Stimulated activated CD4-positive, alpha-beta T cell treated with anti-CD3 and anti-CD28 coated beads, TNF-alpha, amount 100 ng/mL, for 4 hours (primary cell): ENCODE measurements around the gene DMWD.
"Not testable (repeated sequence)": the region's sequence is repeated elsewhere in the genome, so short reads cannot be mapped to it uniquely, and the experiment has no call there.

ENCODE experiments used
- DNase-seq, 3 experiments: peaks; one replicate each; pipeline ENCODE4 v3.0.0-alpha.2; 2020; ENCODE audit warnings: low read depth in 3 of 3

DMWD gene

GRCh38 chr19:45816236-45817009, 23.8 kb upstream of the DMWD start:
- DNase-seq = no peak

DNA sequence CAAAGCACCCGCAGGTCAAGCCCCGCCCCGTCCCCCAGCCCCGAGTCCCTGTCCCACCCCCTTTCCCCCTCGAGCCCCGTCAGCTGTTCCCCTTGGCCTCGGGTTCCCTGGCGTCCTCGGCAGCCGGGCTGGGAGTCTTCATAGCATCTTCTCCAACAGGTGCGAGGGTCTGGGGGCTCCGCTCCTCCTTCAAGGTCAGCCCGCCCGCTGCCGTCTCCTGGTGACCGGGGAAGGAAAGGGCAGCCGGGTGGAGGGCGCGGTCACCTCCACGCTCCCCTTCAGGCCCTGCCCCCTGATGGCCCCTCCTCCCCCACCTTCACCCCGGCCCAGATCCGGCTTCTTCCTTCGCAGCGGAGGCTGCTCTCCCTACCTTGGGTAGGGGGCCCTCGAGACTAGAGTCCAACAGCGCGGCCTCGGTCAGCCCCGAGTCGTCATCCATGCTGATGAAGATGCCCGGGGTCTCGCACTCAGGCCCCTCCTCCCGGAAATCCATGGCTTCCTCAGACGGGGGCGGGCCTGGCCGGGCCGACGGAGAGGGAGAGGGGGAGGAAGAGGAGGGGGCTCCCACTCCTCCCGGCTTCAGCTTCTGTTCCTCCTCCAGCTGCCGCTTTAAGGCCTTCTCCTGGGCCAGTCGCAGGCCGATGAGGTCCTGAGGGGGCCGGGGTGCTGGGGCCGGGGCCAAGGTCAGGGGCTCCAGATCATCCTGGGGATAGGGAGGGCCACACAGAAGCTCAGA, 23.0 kb upstream of the DMWD start:
- DNase-seq = no peak

DNA sequence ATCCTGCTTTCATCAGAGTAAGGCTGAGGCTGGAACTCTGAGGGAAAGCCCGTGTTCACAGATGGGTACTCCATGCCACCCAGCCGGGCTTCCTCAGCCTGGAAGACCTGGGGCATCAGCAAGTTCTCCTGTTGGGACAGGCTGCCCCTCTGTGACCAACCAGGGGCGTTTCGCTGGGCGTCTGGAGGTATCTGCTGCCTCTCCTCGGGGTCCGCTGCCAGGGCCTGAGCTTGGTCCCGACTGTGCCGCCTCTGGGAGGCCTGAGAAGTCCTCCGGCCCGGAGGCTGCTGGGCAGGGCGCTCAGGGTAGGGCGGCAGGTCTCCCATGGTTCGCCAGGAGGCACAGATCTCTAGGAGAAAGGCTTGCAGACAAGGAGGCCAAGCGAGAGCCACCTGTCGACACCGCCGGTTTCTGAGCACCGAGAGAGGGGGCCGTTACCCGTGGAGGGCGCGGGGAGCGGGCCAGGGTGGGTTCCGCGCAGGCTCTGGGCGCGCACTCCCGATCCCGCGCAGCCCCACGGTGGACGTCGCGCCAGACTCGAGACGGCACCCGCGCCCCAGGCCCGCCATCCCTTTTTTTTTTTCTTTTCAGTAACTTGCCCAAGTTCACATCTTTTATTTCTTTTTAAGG, 22.3 kb upstream of the DMWD start, which contains the start of gene RSPH6A:
Gene RSPH6A, minus strand, starts transcription at position 458 of the 630 bp plus-strand sequence. Its CDS starts 132 bp downstream, at position 326.
- DNase-seq = no peak

DNA sequence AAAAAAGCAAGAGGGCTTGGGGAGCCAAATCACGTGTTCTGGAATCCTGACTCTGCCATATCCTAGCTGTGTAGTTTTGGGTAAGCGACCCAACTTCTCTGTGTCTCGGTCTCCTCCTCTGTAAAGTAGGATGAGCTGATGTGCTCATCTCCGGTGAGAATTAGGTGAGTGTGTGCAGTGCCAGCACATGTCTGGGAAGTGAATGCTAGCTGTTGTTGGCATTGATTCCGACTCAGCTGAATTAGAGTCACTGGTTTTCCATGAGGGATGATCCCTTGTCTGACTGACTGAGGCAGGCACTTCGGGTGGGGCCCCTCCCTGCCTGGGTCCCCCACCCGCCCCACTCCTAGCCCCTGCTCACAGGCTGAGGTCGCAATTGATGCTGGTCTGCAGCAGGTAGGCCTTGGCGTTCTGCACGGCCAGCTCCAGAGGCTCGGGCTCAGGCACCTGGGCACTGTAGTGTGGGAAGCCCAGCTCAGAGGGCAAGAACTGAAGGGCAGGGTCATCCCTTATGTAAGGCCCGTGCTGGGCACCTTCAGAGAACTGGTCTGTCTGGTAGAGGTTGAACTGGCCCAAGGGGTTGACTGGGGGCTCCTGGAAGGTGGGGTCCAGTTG, 21.6 kb upstream of the DMWD start:
- DNase-seq = no peak

GRCh38 chr19:45812297-45812696, 19.7 kb upstream of the DMWD start:
- DNase-seq = no peak

GRCh38 chr19:45809643-45810159, 17.1 kb upstream of the DMWD start:
- no peak for DNase-seq

DNA sequence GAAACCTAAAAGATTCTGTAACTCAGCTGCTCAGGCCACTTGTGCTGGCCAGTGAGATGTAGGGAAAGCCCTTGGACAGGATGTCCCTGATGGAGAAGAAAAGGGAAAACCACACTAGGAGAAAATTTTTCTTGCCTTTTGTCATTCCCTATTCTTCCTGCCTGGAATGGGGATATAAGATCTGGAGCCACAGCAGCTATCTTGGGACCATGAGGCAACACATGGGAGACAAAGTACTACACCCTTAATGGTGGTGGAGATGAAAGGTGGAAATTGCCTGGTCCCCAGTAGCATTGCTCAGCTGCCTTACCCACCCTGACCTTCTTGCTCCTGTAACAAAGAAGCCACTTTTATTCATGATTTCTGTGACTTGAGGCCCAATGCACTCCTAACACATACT, 13.1 kb upstream of the DMWD start:
- DNase-seq = no peak

GRCh38 chr19:45804959-45805230, 12.2 kb upstream of the DMWD start:
- DNase-seq = no peak

DNA sequence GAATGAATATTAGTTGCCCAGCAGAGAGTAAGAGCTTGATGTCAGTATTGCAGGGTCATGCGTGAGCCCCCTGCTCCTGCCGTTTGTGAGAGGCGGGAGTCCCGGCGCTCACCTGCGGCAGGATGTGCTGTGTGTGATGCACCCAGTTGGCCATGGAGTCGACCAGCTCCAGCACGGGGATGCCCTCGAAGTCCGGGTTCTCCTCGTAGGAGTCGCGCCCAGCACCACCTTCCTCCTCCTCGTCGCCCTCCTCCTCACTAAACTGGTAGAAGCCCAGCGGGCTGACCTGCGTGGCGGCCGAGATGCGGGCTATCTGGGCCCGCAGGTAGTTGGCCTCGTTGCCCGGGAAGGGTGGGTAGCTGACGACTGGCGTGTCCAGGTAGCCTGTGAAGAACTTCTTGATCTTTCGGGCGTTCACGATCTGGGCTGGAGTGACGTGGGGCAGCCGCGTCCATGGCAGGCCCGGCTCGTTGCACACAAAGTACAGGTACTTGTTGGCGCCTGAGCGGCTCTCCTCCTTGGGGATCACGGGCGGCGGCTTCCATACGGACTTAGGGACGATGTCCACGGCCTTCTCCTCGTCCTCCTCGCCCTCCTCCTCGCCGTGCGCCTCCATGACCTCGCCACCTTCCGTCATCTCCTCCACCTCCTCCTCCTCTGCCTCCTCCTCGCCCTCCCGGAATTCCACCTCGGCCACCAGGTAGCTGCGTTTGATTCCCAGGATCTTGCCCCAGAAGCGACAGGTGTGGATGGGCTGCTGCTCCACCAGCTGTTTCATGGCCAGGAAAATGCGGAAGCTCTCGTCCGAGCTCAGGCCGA, 11.7 kb upstream of the DMWD start:
- DNase-seq = no peak

DNA sequence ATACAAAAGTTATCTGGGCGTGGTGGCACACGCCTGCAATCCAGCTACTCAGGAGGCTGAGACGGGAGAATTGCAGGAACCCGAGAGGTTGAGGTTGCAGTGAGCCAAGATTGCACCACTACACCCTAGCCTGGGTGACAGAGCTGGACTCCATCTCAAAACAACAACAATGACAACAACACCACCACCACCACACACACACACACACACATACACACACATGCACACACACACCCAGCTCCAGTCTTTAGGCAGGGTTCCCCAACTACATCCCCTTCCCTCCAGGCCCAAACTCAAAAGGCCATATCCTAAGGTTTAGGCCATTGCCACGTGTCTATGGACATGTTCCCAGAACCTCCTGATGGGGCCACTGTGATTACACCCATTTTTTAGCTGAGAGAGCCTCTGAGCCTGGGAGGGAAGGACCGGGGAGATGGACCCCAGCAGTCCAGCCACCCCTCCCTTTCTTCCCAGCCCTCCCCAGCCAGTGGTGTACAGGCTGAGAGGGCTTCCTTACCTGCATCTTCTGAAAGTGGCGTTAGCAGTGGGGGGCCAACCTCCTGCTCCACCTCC, 9.0 kb upstream of the DMWD start:
- DNase-seq = no peak

DNA sequence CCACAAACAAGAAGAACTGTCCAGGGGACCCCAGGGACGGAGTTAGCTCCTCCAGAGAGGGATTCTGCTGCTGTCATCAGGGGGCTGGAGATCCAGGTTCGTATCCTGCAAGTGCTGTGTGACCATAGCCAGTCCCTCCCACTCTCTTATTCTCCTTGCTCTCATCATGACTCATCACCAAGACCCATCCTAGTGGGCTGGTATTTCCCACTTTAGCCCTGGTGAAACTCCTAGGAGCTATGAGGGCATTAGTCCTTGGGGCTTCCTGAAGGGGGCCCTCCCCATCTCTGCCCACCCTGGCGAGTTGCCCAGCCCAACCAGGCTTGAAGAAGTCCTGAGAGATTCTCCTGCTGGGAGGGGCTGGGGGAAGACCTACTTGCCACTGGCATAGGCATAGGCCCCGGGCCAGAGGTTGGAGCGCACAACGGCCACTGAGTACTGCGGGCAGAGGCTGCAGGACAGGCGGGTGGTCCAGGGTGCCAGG, 7.5 kb upstream of the DMWD start:
- DNase-seq = no peak

DNA sequence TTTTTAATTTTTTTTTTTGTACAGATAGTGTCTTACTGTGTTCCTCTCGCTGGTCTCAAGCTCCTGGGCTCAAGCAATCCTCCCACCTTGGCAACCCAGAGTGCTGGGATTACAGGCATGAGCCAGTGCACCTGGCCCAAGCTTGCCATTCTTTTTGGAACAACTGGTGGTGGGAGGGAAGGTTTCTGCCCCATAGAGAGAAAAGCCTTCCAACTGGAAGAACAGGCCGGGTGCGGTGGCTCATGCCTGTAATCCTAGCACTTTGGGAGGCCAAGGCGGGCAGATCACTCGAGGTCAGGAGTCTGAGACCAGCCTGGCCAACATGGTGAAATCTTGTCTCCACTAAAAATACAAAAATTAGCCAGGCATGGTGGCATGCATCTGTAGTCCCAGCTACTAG, 6.9 kb upstream of the DMWD start:
- DNase-seq = not testable (repeated sequence)

DNA sequence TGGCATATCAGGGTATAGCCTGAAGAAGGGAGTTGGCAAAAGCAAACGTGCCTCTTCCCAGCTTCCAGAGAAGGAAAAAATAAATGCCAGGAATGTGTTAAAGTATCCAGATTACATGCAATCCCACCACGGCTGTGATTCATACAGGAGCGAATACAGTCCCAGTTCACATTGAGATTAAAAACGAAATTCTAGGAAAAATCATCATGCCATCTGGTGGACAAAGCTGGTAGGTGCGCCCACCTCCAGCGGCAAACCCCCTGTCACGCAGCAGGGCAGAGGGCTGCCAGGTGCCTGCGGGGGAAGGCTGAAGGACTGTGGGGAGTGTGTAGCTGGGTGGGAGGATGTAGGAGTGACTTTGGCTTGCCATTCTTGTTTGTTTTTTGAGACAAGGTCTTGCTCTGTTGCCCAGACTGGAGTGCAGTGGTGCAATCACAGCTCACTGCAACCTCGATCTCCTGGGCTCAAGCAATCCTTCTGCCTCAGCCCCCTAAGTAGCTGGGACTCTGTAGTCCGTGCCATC, 6.4 kb upstream of the DMWD start:
- peak; percentile 29 to 39 (median 32) for DNase-seq

DNA sequence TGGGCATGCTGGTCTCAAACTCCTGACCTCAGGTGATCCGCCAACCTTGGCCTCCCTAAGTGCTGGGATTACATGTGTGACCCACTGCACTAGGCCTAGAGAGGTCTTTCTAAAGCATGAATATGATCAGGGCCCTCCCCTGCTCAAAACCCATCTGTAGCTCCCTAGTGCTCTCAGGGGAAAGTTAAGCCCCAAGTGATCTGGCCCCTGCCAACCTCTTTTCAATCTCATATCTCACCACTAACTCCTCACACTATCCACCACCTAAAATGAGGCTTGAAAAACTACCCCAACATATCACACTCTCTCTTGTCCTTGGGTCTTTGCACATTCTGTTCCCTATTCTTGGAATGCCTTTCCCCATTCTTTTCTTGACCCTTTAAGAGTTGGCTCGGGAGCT, 2.0 kb upstream of the DMWD start:
- no peak for DNase-seq

- no peak for DNase-seq
These were observed 1.2 kb upstream of the DMWD start for GRCh38 chr19:45793876-45794275.

DNA sequence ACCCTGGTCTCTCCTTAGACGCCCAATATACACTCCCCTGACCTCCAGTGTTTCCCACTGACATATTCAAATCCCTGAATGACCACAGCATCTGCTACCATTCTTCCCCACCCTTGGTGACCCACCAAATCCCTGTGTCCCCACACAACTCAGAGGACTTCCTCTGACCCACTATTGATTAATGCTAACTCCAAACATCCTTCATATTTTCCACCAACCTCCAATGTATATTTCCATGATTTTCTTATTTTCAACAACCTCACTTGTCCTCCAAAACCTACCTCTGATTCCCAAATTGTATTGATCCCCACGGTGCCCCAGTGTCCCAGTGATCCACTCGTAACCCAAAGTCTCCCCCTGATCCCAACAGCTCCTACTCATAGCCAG, 526 bp upstream of the DMWD start:
- DNase-seq = no peak

- no peak for DNase-seq
These were observed 738 bp downstream of the DMWD start for GRCh38 chr19:45791744-45792469.

GRCh38 chr19:45790942-45791341, 1.7 kb downstream of the DMWD start:
- no peak for DNase-seq

- DNase-seq = no peak
These were observed 3.4 kb downstream of the DMWD start for GRCh38 chr19:45789035-45789786.
